GM19043 (cell line): ENCODE measurements around the gene XPNPEP1.

Source experiments
- ATAC-seq: cut with Tn5 transposase; IDR thresholded peaks from one replicate; pipeline ENCODE4 v1.9.1; 2021; ENCODE audit warnings: low read depth; ENCODE audit not compliant: unreplicated experiment

XPNPEP1 gene

DNA sequence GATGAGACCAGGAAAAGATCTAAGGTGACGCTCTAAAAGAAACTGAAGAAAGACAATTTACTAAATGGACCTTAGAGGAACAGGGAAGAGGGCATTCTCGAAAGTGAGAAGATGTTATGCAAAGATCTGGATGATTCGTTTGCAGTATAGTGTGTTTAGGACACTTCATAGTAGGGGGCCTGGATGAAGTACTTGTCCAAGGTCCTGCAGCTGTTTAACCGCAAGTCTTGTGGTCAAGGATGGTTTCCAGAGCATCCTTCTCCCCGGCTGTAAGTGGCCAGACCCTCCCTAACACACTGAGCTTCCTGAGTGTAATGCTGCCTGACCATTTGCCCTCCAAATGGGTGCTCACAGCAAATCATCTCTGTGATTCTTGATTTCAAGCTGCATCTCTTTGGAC, 101.6 kb downstream of the XPNPEP1 start:
- ATAC-seq: no peak

DNA sequence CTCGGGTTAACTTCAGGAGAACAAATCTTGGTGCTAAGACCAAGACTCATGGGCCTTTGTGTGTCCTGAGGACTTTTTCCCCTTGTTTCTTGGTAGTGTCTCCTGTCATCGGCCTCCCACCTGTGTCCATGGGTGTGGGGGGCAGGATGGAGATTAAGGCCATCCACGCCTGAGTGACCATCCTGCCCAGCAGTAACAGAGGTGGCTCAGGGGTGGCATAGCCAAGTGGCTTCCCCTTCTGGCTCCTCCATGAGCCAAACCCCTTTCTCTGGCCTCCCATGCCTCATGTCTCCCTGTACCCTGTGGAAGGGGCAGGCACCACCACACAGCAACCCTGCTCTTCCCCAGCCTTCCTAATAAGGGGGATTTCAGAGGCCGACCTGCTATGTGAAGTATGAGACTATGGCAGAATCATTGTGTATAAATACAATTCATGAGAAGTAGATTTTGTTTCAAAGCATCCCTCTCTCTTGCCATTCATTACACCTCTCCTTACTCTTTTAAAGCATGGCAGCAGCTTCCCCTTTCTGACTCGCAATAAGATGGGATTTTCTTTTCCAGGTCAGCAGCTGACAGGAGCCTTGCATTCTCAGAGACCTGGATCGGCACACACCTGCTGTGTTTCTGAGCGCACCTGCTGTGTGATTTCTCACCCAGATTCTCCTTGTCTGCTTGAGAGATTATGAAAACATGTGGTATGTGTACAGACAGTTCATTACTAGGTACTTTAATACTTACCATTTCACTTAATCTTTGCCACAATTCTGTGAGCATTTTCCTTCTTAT, 102.5 kb downstream of the XPNPEP1 start:
- ATAC-seq: no peak

- ATAC-seq: no peak
Observed at GRCh38 chr10:109819807-109820206, 103.5 kb downstream of the XPNPEP1 start.
